Stomach (tissue), 9 donors: Measurements from ENCODE around the gene ASCC3. TPM values are rescaled to one million over a fixed set of nuclear protein-coding genes. Genes with fewer than 3 reads are reported as not detected.

Source experiments
- DNase-seq, 2 donors: peaks; one replicate each; pipeline versions ENCODE4 v3.0.0 to v3.0.0-alpha.2; 2013 to 2019
- H3K27ac ChIP-seq, 5 donors: fragments of 200-600 bp in 4 of 5; sonication (generic) in 4 of 5; one replicate each; pipeline ENCODE4 v1.5.1; 2013 to 2019; ENCODE audit warnings: mild to moderate bottlenecking in 1 of 5, moderate library complexity in 1 of 5
- H3K27me3 ChIP-seq, 3 donors: fragments of 200-600 bp; sonication (generic); one replicate each; pipeline ENCODE4 v1.5.1; 2017 to 2019; ENCODE audit warnings: mixed run types in 1 of 3
- H3K36me3 ChIP-seq, 4 donors: fragments of 200-600 bp; sonication (generic); 1 replicate in 3 of 4; 2 replicates in 1 of 4; pipeline ENCODE4 v1.5.1; 2016 to 2019
- H3K4me1 ChIP-seq, 4 donors: fragments of 200-600 bp; sonication (generic); one replicate each; pipeline ENCODE4 v1.5.1; 2016 to 2019
- H3K4me3 ChIP-seq, 4 donors: fragments of 200-600 bp; sonication (generic) in 3 of 4; one replicate each; pipeline ENCODE4 v1.5.1; 2016 to 2019; ENCODE audit warnings: mild to moderate bottlenecking in 1 of 4
- H3K9me3 ChIP-seq, 4 donors: fragments of 200-600 bp; sonication (generic); one replicate each; pipeline ENCODE4 v1.5.1; 2016 to 2019
- CTCF ChIP-seq, 7 experiments: fragments of 450-650 bp in 4 of 7; fragments of 200-600 bp in 3 of 7; sonication (generic) in 3 of 7; IDR thresholded peaks; one replicate each; pipeline ENCODE4 v1.5.1; 2016 to 2019; ENCODE audit warnings: antibody characterized with exemption in 7 of 7, control low read depth in 2 of 7, mild to moderate bottlenecking in 1 of 7
- EP300 ChIP-seq: sonication (generic); formaldehyde crosslinking; IDR thresholded peaks from one replicate; pipeline ENCODE4 v1.6.1; 2017; ENCODE audit warnings: antibody characterized with exemption
- POLR2A ChIP-seq, 4 donors: fragments of 450-650 bp; IDR thresholded peaks; one replicate each; pipeline ENCODE4 v1.6.1; 2016; ENCODE audit warnings: antibody characterized with exemption in 4 of 4, control low read depth in 2 of 4, mild to moderate bottlenecking in 1 of 4, moderate library complexity in 1 of 4
- POLR2AphosphoS5 ChIP-seq, 3 donors: sonication (generic); formaldehyde crosslinking; IDR thresholded peaks; one replicate each; pipeline ENCODE4 v1.6.1; 2016; ENCODE audit warnings: antibody characterized with exemption in 3 of 3
- WGBS, 5 donors: extraction: QIAGEN DNeasy Blood & Tissue Kit in 3 of 5; methylation state at CpG; one replicate each; pipeline versions ENCODE4 v1.1.5 to v1.1.7; 2013 to 2018; 5-methylcytosine and 5-hydroxymethylcytosine counted together
- intact Hi-C: fragments of 100-400 bp; cut with DNase I; formaldehyde crosslinking; loops from one replicate; pipeline ENCODE4 v1.15.1; 2023; ENCODE audit warnings: low total_unique reads
- polyA plus RNA-seq, 3 donors: library from polyadenylated mRNA; stranded (reverse); fragments of 200-250 nt; gene quantifications; one replicate each; pipeline ENCODE4 v1.2.3, GENCODE V29; 2013
- total RNA-seq, 5 donors: library from RNA; depleted of rRNA; stranded (reverse); fragments of >200 nt; gene quantifications; one replicate each; pipeline versions ENCODE4 v1.1.0 to v1.2.3, GENCODE V29; 2014 to 2016
- donor health status: healthy with polysubstance abuse.
- donor health status: Bipolar disorder and iron deficiency.
- donor health status: healthy.

Gene ASCC3
- total and polyA plus RNA-seq, 8 donors: 6.3 to 49.2 (median 19.1) TPM

- TF ChIP-seq EP300 (no peak), CTCF (IDR thresholded peaks at IDR 0.05) (no peak)
- Histone ChIP-seq H3K4me1 (peaks cover 0 to 10% (median 0%) of the 10 kb centered on the region in 4 donors), H3K27ac (no peak overlapping the region), H3K9me3 (no peaks in the 10 kb centered on the region), H3K27me3 (no peaks in the 10 kb centered on the region), H3K36me3 (peaks cover 16 to 52% (median 46%) of the 10 kb centered on the region in 4 donors), H3K4me3 (no peak overlapping the region)
- no peak for DNase-seq
- intact Hi-C loops: no loop called here
- 66 to 90% (median 78%) methylated on average over 3 of the region's 3 CpGs for WGBS, 5 donors
Measured at GRCh38 chr6:100514660-100515059, 366.5 kb downstream of the ASCC3 start.

GRCh38 chr6:100512203-100512862 is 368.8 kb downstream of the ASCC3 start:
- 78 to 88% (median 83%) methylated on average over 6 of the region's 6 CpGs for WGBS, 5 donors
- peaks cover 16 to 72% (median 59%) of the 10 kb centered on the region in 4 donors for H3K36me3 ChIP-seq

GRCh38 chr6:100509101-100509500 is 372.0 kb downstream of the ASCC3 start:
- Histone ChIP-seq H3K27me3 (no peaks in the 10 kb centered on the region), H3K9me3 (no peaks in the 10 kb centered on the region), H3K4me3 (no peak overlapping the region), H3K4me1 (peaks cover 0 to 3% (median 0%) of the 10 kb centered on the region in 4 donors), H3K27ac (no peak overlapping the region), H3K36me3 (peaks cover 16 to 50% (median 41%) of the 10 kb centered on the region in 4 donors)
- WGBS, 5 donors: 79 to 90% (median 86%) methylated on average over 3 of the region's 3 CpGs
- DNase-seq: no peak
- TF ChIP-seq CTCF (IDR thresholded peaks at IDR 0.05) (no peak), POLR2AphosphoS5 (IDR thresholded peaks at IDR 0.05) (no peak), POLR2A (IDR thresholded peaks at IDR 0.05) (no peak), EP300 (no peak)
- intact Hi-C loops: no loop called here

More at GRCh38 chr6:100512203-100512862, 368.8 kb downstream of the ASCC3 start:
- intact Hi-C loops: no loop called here
- Histone ChIP-seq H3K27ac (no peak overlapping the region), H3K4me3 (no peak overlapping the region), H3K4me1 (no peaks in the 10 kb centered on the region), H3K27me3 (no peaks in the 10 kb centered on the region), H3K9me3 (no peaks in the 10 kb centered on the region)
- TF ChIP-seq POLR2A (IDR thresholded peaks at IDR 0.05) (no peak), CTCF (IDR thresholded peaks at IDR 0.05) (no peak), EP300 (no peak), POLR2AphosphoS5 (IDR thresholded peaks at IDR 0.05) (no peak)
- DNase-seq: no peak

- H3K27me3 ChIP-seq: no peaks in the 10 kb centered on the region
- 92 to 100% (median 95%) methylated on average over 2 of the region's 2 CpGs for WGBS, 5 donors
- H3K4me1 ChIP-seq: peaks cover 0 to 3% (median 0%) of the 10 kb centered on the region in 4 donors
- H3K9me3 ChIP-seq: no peaks in the 10 kb centered on the region
- no peak overlapping the region for H3K4me3 ChIP-seq
- peaks cover 6 to 36% (median 27%) of the 10 kb centered on the region in 4 donors for H3K36me3 ChIP-seq
- no peak overlapping the region for H3K27ac ChIP-seq
- no peak for DNase-seq
- intact Hi-C loops: no loop called here
- TF ChIP-seq POLR2A (IDR thresholded peaks at IDR 0.05) (no peak), CTCF (IDR thresholded peaks at IDR 0.05) (no peak), POLR2AphosphoS5 (IDR thresholded peaks at IDR 0.05) (no peak), EP300 (no peak)
Measured at GRCh38 chr6:100506651-100507050, 374.5 kb downstream of the ASCC3 start.
